ENCODE data around the gene MICAL2.
A peak's percentile ranks its signal among the peaks of the same experiment; 100 is the strongest.

The MICAL2 gene

GRCh38 chr11:12276831-12277475 is 166.6 kb downstream of the MICAL2 start:
- peak in 1 of 2 experiments; percentile 9 for DNase-seq

GRCh38 chr11:12278766-12279671 is 168.6 kb downstream of the MICAL2 start:
- DNase-seq: peak in 1 of 2 experiments; percentile 14

- DNase-seq: no peak
These were observed 169.3 kb downstream of the MICAL2 start for GRCh38 chr11:12279672-12280108.

- peak in 1 of 2 experiments; percentile 18 for DNase-seq
These were observed 169.9 kb downstream of the MICAL2 start for GRCh38 chr11:12280199-12280837.

- peak in 1 of 2 experiments; percentile 54 for DNase-seq
These were observed 170.6 kb downstream of the MICAL2 start for GRCh38 chr11:12280838-12281565.

- peak; percentile 87 to 91 for DNase-seq
These were observed 171.4 kb downstream of the MICAL2 start for GRCh38 chr11:12281571-12282478.

GRCh38 chr11:12282676-12283075 is 172.3 kb downstream of the MICAL2 start:
- no peak for DNase-seq

- no peak for DNase-seq
These were observed 174.1 kb downstream of the MICAL2 start for GRCh38 chr11:12284316-12285050.

- DNase-seq: no peak
These were observed 174.7 kb downstream of the MICAL2 start for GRCh38 chr11:12285106-12285505.

- DNase-seq: no peak
These were observed 175.4 kb downstream of the MICAL2 start for GRCh38 chr11:12285811-12286222.

- DNase-seq: no peak
These were observed 176.2 kb downstream of the MICAL2 start for GRCh38 chr11:12286606-12287005.

- DNase-seq: peak in 1 of 2 experiments; percentile 10
These were observed 176.6 kb downstream of the MICAL2 start for GRCh38 chr11:12287009-12287373.

GRCh38 chr11:12287374-12288211 is 177.2 kb downstream of the MICAL2 start:
- DNase-seq: peak in 1 of 2 experiments; percentile 25

- DNase-seq: peak; percentile 66 to 69
These were observed 178.0 kb downstream of the MICAL2 start for GRCh38 chr11:12288212-12288930.

- DNase-seq: no peak
These were observed 178.7 kb downstream of the MICAL2 start for GRCh38 chr11:12288931-12289666.

GRCh38 chr11:12289667-12290476 is 179.5 kb downstream of the MICAL2 start:
- DNase-seq: peak in 1 of 2 experiments; percentile 13

GRCh38 chr11:12290477-12290922 is 180.1 kb downstream of the MICAL2 start:
- no peak for DNase-seq

All from activated T-cell treated with anti-CD3 and anti-CD28 coated beads, Interleukin-2, amount 50 U/mL, for 48 hours (primary cell).